Stimulated activated CD4-positive, alpha-beta T cell treated with anti-CD3 and anti-CD28 coated beads, Interleukin-2, amount 100 ng/mL, for 48 hours (primary cell): ENCODE data around the gene ZNF48.

ENCODE experiments used
- DNase-seq, 2 donors: peaks; one replicate each; pipeline ENCODE4 v3.0.0-alpha.2; 2020

The ZNF48 gene

DNA sequence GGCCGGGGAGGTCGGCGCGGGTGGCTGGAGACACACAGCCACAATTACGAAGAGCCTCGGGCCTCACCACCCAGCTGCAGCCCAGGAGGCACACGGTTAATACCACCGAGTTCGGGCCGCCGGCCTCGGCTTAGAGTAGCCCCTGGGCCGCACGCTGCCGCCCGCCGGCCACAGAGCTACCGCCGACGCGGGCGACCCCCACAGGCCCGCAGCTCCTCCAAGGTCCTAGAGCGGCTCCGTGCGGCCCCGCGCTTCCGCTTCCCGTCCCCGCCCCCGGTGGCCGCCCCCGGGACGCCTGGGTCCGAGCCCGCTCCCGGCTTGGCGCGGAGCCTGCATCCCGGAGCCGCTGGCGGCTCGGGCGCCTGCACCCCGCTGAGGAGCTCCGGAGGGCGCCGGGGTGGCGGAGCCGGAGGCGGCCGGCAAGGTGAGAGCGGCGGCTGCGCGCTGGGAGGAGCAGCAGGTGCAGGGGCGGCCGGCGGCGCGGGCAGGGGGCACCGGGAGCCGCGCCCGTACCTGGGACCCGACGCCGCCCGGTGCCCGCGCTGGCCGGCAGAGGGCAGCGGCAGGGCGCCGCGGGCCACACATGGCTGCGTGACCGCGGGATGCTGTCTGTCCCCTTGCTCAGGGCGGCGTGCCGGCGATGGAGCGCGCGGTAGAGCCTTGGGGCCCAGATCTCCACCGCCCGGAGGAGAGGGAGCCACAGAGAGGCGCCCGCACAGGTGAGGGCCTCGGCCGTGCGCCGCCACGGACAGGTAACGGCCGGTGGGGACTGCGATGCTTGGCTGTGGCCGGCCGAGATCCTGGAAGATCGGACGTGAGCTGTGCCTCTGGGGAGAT is at the start of gene ZNF48:
Gene ZNF48, plus strand, starts transcription at position 266 of the 837 bp plus-strand sequence. Its CDS starts 375 bp downstream, at position 641.
- DNase-seq: peak in 1 of 2 donors; percentile 48

DNA sequence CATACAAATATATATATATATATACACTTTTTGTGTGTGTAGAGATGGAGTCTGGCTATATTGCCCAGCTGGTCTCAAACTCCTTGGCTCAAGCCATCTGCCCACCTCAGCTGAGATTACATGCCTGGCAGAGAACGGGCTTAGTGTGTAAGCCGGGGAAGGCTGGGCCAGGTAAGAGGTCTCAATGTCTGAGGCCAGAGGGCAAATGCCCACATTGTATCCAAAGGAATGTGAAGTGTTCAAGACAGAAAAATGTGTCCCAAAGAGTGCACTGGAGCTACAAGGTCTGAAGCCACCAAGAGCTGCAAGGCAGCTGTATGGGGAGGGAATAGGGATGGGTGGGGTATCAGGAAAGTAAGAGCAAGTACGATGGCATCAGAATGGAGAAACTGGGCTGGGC is 48.9 kb upstream of the ZNF48 start:
- DNase-seq: no peak

DNA sequence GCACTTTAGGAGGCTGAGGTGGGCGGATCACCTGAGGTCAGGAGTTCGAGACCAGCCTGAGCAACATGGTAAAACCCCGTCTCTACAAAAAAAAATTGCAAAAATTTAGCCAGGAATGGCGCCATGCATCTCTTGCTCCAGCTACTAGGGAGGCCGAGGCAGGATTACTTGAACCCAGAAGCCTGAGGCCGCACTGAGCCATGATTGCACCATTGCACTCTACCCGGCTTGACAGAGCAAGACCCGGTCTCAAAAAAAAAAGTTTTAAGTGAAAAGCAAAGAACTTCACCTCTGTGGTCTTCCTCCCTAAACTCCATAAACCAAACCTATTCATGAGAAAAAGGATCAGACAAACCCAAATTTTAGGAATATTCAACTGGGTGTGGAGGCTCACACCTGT is 47.1 kb upstream of the ZNF48 start:
- DNase-seq: no peak

DNA sequence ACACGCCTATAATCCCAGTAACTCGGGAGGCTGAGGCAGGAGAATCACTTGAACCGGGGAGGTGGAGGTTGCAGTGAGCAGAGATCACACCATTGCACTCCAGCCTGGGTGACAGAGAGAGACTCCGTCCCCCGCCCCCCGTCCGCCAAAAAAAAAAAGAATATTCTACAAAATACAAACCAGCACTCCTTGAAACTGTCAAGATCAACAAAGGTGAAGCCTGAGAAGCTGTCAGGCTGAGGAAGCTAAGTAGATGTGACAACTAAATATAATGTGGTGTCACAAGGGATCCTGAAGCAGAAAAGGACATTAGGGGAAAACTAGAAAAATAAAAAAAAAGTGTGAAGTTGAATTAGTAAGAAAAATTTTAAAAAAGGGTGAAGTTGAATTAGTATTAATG is 46.3 kb upstream of the ZNF48 start:
- DNase-seq: no peak

DNA sequence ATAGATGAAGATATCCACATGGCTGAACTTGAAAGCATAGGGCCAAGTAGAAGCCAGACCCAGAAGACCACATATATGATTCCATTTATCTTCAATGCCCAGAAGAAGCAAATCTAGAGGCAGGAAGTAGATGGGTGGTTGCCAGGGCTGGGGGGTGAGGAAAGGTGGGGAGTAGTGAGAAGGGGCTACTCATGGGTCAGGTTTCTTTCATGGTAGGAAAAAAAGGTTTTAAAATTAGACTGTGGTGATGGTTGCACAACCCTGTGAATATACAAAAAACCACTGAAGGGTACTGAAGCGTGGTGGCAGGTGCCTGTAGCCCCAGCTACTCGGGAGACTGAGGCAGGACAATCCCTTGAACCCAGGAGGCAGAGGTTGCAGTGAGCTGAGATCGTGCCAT is 45.5 kb upstream of the ZNF48 start:
- no peak for DNase-seq

DNA sequence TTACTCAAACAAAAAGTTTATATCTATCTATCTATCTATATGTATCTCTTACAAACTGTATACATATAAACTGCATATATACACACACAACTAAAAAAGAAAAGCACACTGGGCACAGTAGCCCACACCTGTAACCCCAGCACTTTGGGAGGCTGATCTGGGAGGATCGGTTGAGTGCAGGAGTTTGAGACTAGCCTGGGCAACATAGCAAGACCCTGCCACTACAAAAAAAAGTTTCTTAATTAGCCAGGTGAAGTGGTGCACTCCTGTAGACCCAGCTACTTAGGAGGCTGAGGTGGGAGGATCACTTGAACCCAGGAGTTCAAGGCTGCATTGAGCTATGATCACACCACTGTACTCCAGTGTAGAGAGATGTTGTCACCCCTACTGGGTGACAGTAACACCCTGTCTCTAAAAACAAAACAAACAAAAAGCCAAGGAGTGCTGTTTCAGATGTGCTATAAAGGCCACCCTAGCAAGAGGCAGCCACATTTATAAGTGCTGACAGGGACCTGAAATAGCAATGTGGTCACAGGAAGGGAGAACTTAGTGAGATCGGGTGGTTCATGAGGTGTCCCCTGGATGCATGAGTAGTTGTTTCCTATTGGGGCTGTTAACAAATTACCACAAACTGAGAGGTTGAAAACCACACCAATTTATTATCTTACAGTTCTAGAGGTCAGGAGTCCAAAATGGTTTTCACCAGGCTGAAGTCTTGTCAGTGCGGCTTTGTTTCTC is 44.9 kb upstream of the ZNF48 start:
- DNase-seq: no peak

DNA sequence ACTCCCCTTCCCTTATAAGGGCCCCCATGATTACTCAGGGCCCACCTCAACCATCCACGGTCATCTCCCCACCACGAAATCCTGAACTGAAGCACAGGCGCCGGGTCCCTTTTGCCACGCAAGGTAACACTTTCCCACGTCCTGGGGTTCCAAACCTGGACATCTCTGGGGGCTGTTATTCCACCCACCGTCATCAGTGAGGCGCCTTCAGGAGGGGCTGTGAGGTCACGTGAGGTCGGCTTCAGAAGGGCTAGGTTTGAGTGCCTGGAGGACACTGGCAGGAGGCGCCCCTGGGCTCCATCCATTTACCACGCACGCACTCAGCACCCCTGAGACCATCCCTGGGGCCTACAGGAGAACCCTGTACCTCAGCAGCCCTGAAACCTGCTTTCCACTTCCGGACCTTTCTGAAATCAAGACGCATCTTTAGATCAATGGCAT is 44.2 kb upstream of the ZNF48 start:
- DNase-seq: no peak

DNA sequence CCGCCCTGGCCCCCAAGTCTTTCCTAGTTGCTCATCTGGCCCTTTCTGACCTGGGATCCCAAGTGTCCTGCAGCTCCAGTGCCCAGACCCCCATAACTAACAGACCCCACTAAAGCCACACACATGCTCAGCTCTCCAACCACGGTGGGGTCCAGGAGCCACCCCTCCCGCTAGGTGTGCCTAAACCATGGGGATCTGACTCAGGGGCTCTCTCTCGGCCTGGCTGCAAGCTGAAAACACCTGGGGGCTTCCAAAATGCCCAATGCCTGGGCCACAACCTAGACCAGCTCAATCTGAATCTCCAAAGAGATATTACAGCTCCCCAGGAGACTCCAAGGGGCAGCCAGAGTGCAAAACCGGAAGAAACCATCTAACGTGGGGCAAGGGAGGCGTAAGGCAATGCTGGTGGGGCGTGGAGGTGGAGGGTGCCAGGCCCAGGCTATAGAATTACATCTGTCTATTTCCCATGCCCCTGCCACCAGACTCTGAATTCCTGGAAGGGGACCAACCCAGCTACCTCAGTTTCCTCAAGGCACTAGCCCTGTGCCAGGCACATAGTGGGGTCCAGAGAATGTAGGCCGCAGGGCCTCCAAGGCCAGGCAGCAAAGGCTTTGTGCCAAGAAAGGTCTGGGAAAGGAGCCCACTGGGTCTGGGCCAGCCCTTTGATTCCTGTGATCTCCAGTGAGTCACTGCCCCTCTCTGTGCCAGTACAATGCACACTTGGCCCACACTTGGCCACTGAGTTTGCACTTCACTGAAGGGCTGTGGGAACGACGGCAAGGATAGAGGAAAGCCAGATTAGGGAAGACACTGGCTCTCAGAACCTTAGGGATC is 43.4 kb upstream of the ZNF48 start:
- DNase-seq: no peak

DNA sequence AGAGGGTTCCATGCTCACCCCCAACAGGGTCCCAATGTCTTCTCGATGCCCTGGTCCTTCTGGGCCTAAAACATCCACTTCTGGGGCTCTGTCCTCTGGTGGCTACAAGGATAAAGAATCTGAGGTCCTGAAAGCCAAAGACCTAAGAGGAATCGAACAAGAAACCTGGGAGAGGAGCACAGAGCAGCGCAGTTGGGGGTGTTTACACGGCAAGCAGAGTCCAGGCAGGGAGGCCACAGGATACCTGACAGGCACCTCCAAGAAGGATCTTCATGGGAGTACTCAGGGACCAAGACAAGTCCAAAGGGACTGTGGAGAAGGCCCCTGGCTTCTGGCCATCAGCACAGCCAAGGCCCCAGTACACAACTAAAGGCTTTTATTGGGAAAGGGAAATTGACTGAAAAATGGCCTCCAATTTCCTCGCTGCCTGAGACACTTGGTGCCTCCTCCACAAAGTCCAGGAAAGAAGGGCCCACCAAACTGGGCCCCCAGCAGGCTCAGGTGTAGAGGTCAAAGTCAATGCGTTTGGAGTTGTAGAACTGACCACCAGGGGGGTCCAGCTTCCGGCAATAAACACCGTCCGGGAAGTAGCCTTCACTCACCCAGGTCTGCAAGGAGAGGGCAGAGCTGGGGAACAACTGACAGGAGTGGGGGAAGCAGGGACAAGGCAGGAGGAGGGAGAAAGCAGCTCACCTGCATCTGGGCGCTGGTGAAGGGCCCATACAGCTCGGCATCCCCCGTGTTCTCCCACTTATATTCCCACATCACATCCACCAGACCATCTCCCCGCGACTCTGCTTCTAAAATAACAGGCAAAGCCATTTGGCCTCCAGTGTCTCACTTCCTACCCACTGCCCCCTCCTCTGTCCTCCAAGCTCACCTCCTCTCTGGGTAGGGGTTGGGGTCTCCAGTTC is 42.5 kb upstream of the ZNF48 start:
- no peak for DNase-seq

DNA sequence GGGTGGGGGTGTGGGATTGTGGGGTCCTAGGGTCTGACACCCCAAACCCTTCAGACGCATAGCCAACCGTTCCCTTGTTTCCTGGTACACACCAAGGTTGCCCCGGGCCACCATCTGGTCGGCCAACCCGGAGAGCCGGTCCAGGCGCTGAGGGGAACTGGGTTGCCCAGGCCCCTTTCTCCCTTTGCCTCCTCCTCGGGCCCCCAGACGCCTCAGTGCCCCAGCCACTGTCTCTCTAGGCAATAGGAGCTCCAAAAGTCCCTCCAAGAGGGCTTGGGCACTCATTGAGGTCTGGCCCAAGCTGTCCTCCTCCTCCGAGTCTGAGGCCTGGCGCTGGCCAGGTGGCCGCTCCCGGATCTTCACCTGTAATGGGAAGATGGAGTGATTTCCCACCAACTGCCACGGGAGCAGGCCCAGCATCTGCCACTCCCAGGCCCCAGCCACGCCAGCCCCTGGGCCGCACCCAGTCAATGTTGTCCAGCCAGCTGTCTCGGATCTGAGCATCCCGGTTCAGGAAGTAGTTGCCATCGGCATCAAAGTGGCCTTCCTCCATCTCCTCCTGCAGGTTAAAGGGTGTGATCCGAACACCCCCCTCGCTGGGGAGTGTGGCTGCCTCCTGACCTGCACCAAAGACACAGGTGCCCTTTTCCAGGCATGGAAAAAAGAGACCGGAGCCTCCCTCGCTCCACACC is 41.6 kb upstream of the ZNF48 start:
- DNase-seq: no peak

DNA sequence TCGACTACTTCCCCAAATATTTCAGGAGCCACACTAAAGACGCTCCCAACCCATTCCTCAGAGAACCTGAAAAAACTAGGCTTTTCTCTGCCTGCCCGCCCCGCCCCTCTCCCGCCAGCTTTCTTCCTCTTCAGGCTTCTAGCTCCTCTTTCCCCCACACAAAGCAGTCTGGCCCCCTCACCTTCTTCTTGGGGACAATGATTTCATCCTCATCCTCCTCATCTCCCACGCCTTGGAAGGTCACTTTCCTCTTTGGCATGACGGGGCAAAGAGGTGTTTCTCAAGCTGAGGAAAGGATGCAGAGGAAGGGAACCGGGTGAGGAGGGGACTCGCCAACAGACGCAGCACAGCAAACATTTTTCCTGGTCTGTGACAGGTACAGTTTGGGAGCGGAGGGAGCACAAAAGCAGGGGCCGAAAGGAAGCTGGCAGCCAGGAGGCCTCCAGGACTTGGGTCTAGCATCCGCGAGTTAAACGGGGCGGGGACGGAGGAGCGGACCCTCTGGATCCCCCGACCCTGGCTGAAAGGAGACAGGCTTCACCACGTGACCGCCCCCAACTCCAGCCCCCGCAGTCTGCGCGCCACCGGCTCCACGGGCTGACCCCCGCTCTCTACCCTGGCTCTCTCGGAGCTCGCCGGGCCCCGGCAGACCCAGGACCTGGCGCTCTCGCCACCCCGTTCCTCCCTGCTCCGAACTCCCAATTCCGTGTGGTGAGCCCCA is 40.6 kb upstream of the ZNF48 start:
- no peak for DNase-seq

DNA sequence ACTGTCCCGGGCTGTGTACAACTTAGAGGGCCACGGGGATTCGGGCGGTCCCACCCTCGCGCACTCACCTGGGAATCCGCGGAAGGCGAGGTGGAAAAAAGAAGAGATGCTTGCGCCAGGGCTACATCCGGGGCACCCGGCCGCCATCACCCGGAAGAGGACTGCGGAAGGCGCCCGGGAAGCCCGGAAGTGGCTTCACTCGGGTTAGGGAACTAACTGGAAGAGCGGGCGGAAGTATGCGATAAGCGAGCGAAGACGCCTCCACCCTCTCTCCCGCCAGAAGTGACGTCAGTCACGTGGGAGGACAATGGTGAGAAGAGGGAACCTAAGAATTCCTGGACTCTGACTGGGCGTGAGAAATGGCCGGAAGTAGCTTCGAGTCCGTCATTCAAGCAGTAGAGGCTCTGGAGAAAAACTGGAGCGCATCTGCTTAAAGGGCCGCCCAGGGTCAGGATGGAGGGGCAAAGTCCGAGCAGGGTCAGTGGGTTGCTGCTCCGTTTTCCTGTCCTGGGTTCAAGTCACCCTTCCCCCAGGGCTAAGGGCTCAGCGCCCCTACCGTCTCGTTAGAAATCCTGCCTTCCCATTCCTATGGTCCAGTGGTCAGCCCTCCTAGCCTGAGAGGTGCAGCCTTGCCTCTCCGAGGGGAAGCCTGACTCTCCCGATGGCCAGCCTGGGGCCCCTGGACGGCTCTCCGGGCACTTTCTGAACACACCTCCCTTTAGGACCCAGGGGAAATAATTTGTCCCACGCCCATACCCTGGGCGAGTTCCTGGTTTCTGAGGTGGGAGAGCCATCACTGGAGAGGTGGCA is 39.9 kb upstream of the ZNF48 start, which contains the start of gene CD2BP2:
Gene CD2BP2, minus strand, starts transcription at position 165 of the 810 bp plus-strand sequence. CDS start 627 bp downstream, outside the sequence.
- peak; percentile 81 to 85 for DNase-seq

DNA sequence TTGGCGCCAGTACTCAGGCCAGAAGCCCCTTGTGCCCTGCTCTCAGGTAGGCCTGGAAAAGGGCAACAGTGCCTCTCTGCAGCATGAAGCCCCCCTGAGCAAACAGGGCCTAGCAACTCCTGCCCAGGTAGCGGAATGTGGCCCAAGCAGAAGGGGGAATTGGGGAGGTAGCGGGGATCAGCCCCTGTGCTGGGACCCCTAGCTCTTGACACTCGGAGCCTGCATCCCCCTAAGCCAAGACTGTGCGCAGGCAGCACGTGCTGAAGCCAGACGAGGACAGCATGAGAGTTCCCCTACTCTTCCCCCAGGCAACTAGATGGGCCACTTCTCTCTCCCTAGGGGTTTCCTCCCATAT is 39.3 kb upstream of the ZNF48 start:
- DNase-seq: no peak

DNA sequence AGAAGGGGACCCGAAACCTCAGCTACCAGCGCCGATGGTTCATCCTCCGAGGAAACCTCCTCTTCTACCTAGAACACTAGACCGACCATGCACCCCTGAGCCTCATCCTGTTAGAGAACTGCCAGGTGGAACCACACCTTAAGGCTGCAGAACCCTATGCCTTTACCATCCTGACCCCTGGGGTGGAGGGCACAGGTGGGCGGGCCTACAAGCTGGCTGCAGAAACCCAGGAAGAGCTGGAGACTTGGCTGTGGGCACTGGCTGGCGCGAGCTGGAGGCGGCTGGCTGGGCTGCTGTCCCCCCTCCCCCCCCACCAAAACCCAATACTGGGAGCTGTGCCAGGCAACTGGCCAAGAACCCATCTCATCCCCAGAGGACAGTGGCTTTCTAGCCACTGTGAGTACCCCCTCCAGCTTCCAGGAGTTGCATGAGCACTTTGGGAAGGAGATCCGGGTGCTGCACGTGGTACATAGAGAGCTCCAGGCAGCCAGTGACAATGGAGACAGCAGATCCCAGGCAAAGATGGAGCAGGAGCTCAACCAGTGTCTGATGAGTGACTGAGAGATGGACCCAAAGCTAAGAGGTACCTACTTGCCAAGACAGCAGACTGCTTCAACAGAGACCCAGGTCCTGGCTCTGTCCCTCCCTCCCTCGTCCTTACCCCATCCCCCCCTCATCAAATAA is 38.7 kb upstream of the ZNF48 start:
- no peak for DNase-seq

DNA sequence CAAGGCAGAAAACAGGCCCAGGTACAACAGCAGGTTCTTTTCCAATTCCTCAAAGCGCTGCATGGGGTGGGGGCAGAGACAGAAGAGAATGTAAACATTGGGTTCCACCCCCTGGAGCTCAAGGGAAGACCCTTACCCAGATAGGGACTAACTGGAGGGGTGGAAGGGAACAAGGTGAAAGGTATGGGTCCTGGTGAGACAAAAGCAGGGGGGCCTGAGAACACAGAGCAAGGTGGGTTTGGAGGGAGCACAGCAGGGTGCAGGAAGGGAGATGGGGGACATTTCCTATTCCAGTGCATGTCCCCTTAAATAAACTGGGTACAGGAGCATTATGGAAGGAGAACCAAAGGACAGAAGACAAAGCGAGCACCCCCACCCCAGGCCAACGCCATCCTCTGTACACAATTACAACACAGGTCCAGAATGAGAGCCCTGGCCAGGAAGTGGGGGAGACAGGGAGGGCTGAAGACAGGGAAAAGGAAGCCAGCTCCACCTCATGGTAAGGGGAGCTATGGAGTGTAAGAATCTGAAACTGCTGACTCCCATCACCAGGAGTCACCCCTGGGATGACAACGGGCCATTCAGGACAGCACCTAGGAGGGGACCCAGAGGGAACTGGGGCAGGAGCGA is 38.0 kb upstream of the ZNF48 start:
- no peak for DNase-seq

DNA sequence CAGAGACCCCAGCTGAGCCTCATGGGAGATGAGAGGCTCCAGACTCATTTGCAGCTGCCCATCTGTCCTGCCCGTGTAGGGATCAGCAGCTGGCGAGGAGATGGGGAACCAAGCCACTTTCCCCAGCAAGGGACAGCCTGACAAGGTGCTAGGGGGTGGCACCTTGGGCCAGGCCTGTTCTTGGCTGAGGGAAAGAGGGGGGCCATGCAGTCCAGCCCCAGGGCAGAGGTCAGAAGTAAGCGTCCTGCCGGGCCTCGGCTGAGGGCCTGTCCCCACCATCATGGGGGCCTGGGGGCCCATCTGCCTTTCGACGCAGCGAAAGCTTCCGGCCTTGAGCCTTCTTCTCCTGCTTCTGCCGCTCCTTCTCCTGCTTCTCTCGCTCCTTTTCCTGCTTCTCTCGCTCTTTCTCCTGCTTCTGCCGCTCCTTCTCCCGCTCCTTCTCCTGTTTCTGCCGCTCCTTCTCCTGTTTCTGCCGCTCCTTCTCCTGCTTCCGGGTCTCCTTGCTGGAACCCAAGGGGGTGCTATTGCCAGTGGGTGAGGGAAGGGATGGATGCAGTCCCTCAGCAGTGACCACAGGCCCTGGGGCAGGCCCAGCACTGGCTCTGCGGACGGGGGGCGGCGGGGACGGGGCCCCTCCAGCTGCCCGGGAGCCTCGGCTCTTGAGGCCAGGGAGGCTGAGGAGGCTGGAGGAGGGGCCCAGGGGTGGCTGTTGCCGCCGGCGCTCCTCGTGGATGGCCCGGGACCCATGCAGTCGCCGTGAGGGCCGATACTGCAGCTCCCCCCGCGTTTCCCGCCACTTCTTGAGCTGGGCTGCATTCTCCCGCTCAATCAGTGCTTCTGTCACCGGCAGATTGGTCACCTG is 37.3 kb upstream of the ZNF48 start:
- no peak for DNase-seq

DNA sequence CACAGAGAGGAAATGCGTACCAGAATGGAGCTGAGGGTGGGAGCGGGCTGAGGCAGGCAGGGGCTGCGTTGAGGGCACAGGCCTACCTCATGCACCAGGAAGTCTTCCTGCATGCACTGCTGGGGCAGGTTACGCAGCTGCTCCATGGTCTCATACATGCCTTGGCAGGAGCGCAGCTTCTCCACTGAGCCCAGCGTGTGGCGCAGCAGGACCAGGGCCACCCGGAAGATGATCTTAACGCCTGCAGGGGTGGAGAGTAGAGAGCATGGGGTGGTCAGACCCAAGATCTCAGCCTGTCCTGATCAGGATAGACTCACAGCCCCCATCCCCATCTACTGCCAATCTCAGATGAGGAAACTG is 36.7 kb upstream of the ZNF48 start:
- no peak for DNase-seq
